Gastrocnemius medialis (tissue), 4 donors: Measurements from ENCODE around the gene DNAAF5.

Experiments used
- CTCF ChIP-seq, 5 experiments: fragments of 450-650 bp in 3 of 5; fragments of 200-600 bp in 2 of 5; sonication (generic) in 2 of 5; IDR thresholded peaks in 4 of 5; conservative IDR thresholded peaks in 1 of 5; 1 replicate in 4 of 5; 2 replicates in 1 of 5; pipeline ENCODE4 v1.5.1; 2016 to 2019; ENCODE audit warnings: antibody characterized with exemption in 5 of 5, mild to moderate bottlenecking in 3 of 5, moderate library complexity in 3 of 5
- POLR2A ChIP-seq, 2 donors: fragments of 450-650 bp; IDR thresholded peaks; one replicate each; pipeline ENCODE4 v1.6.1; 2017; ENCODE audit warnings: antibody characterized with exemption in 2 of 2, mild to moderate bottlenecking in 2 of 2, moderate library complexity in 2 of 2

GRCh38 chr7:685540-685939 lies 41.0 kb upstream of the DNAAF5 start:
- TF ChIP-seq CTCF (IDR thresholded peaks at IDR 0.05 in 4 of 5, conservative IDR thresholded peaks at IDR 0.05 in 1 of 5) = no peak
- no peak for TF ChIP-seq POLR2A (IDR thresholded peaks at IDR 0.05)
